Sigmoid colon (tissue), 7 donors: Measurements from ENCODE around the gene PRKN. TPM values are rescaled to one million over a fixed set of nuclear protein-coding genes. Genes with fewer than 3 reads are reported as not detected.

ENCODE experiments used
- DNase-seq: peaks from one replicate; pipeline ENCODE4 v3.0.0-alpha.2; 2019
- H3K27ac ChIP-seq, 4 donors: fragments of 200-600 bp; sonication (generic); one replicate each; pipeline ENCODE4 v1.5.1; 2016 to 2019; ENCODE audit warnings: mild to moderate bottlenecking in 1 of 4
- H3K27me3 ChIP-seq, 3 donors: fragments of 200-600 bp; sonication (generic); one replicate each; pipeline ENCODE4 v1.5.1; 2019; ENCODE audit warnings: mild to moderate bottlenecking in 1 of 3
- H3K36me3 ChIP-seq, 4 donors: fragments of 200-600 bp; sonication (generic); one replicate each; pipeline ENCODE4 v1.5.1; 2016 to 2019
- H3K4me1 ChIP-seq, 4 donors: fragments of 200-600 bp; sonication (generic); one replicate each; pipeline ENCODE4 v1.5.1; 2017 to 2019
- H3K4me3 ChIP-seq, 4 donors: fragments of 200-600 bp; sonication (generic); one replicate each; pipeline ENCODE4 v1.5.1; 2017 to 2019; ENCODE audit warnings: mild to moderate bottlenecking in 2 of 4, moderate library complexity in 1 of 4
- H3K9me3 ChIP-seq, 4 donors: fragments of 200-600 bp in 3 of 4; sonication (generic) in 3 of 4; one replicate each; pipeline versions ENCODE4 v1.5.1 to v1.6.1; 2013 to 2019
- EP300 ChIP-seq, 4 donors: sonication (generic); formaldehyde crosslinking; IDR thresholded peaks; one replicate each; pipeline ENCODE4 v1.6.1; 2017; ENCODE audit warnings: antibody characterized with exemption in 4 of 4
- POLR2A ChIP-seq, 2 donors: fragments of 450-650 bp; IDR thresholded peaks; one replicate each; pipeline ENCODE4 v1.6.1; 2016; ENCODE audit warnings: antibody characterized with exemption in 2 of 2, mild to moderate bottlenecking in 2 of 2, moderate library complexity in 2 of 2
- POLR2AphosphoS5 ChIP-seq, 4 donors: sonication (generic); formaldehyde crosslinking; IDR thresholded peaks; one replicate each; pipeline ENCODE4 v1.6.1; 2017; ENCODE audit warnings: antibody characterized with exemption in 4 of 4
- WGBS, 2 donors: extraction: QIAGEN DNeasy Blood & Tissue Kit; methylation state at CpG; one replicate each; pipeline ENCODE4 v1.1.7; 2013; 5-methylcytosine and 5-hydroxymethylcytosine counted together
- intact Hi-C: fragments of 100-400 bp; cut with DNase I; formaldehyde crosslinking; loops from one replicate; pipeline ENCODE4 v1.15.1; 2023
- polyA plus RNA-seq, 3 donors: library from polyadenylated mRNA; stranded (reverse); fragments of 200-250 nt; gene quantifications; one replicate each; pipeline ENCODE4 v1.2.3, GENCODE V29; 2013
- total RNA-seq, 4 donors: library from RNA; depleted of rRNA; stranded (reverse); fragments of >200 nt; gene quantifications; one replicate each; pipeline ENCODE4 v1.1.0, GENCODE V29; 2016
- TF ChIP-seq, protein P1 (sequence below), 4 experiments: fragments of 450-650 bp in 3 of 4; fragments of 200-600 bp in 1 of 4; IDR thresholded peaks; one replicate each; pipeline ENCODE4 v1.5.1; 2016 to 2019; ENCODE audit warnings: antibody characterized with exemption in 4 of 4, mild to moderate bottlenecking in 3 of 4, moderate library complexity in 2 of 4
- donor health status: healthy with polysubstance abuse.
- donor health status: Bipolar disorder and iron deficiency.
- donor health status: healthy.

PRKN gene
- total and polyA plus RNA-seq, 7 donors = 0.38 to 173 (median 9.7) TPM

DNA sequence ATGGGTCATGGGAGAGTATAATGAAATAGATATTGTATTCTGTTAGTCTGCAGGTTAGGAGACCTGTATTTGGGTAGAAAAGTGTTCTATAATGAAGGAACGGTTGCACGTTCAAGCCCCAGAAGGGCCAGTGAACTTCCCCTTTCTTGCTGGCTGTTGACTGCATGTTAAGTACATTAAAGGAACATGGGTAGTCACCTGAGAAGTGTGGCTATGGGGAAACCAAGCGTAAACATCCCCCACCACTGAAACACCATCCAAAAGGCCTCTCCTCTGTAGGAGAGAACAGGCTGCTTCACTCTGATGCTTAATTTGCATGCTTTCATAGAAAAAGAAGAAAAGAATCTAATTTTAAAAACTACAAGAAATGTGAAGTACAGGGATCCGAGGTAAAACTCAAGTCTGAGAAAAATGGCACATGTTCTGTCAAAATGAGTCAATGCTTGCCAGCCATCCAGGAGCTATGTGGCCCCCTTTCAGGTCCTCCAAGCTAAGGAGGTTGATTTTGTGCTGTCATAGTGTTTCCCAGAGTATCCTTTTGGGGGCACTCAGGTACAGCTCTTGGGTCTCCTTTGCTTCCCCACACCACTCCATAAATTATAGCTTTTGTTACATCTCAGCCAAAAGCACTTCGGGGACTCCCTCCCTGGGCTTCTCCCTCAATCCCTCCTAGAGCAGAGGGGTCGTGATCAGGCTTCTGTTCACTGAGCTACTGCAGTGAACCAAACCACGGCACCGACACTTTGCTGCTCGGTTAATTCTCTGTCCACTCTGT is 1170.0 kb downstream of the PRKN start:
- H3K27me3 ChIP-seq = no peaks in the 10 kb centered on the region
- intact Hi-C loops = no loop called here
- DNase-seq = no peak
- H3K4me3 ChIP-seq = no peak overlapping the region
- H3K4me1 ChIP-seq = no peaks in the 10 kb centered on the region
- no peaks in the 10 kb centered on the region for H3K36me3 ChIP-seq
- no peak overlapping the region for H3K27ac ChIP-seq
- no peak for TF ChIP-seq POLR2A (IDR thresholded peaks at IDR 0.05)
- TF ChIP-seq, protein P1, sequence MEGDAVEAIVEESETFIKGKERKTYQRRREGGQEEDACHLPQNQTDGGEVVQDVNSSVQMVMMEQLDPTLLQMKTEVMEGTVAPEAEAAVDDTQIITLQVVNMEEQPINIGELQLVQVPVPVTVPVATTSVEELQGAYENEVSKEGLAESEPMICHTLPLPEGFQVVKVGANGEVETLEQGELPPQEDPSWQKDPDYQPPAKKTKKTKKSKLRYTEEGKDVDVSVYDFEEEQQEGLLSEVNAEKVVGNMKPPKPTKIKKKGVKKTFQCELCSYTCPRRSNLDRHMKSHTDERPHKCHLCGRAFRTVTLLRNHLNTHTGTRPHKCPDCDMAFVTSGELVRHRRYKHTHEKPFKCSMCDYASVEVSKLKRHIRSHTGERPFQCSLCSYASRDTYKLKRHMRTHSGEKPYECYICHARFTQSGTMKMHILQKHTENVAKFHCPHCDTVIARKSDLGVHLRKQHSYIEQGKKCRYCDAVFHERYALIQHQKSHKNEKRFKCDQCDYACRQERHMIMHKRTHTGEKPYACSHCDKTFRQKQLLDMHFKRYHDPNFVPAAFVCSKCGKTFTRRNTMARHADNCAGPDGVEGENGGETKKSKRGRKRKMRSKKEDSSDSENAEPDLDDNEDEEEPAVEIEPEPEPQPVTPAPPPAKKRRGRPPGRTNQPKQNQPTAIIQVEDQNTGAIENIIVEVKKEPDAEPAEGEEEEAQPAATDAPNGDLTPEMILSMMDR (IDR thresholded peaks at IDR 0.05) = no peak
- no peak for TF ChIP-seq EP300 (IDR thresholded peaks at IDR 0.05)
- no peak for TF ChIP-seq POLR2AphosphoS5 (IDR thresholded peaks at IDR 0.05)
- 71 to 80% methylated on average over 9 of the region's 9 CpGs for WGBS, 2 donors
- H3K9me3 ChIP-seq = peaks cover 0 to 12% (median 0%) of the 10 kb centered on the region in 4 donors

DNA sequence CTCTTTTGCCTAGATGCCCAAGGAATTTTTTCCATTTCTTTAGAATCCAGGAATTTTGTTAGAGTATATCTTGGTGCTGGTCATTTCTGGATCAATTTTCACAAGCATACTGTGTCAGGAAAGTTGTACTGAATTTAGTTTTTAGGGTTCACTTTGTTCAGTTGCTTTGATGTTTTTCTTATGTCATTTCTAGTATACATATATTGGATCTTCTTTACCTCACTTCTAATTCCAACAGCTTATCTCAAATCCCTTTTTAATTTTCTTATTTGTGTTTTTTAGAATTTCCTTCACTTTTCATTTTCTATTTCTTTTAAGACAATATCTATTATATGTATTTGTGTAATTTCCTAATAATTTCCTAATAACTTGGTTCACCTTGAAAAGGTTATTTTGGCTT is 1172.7 kb downstream of the PRKN start:
- H3K27me3 ChIP-seq = no peaks in the 10 kb centered on the region
- intact Hi-C loops = no loop called here
- H3K36me3 ChIP-seq = no peaks in the 10 kb centered on the region
- H3K4me1 ChIP-seq = no peaks in the 10 kb centered on the region
- TF ChIP-seq POLR2AphosphoS5 (IDR thresholded peaks at IDR 0.05) (no peak), EP300 (IDR thresholded peaks at IDR 0.05) (no peak), POLR2A (IDR thresholded peaks at IDR 0.05) (no peak)
- TF ChIP-seq, protein P1 (IDR thresholded peaks at IDR 0.05) = no peak
- peaks cover 0 to 12% (median 0%) of the 10 kb centered on the region in 4 donors for H3K9me3 ChIP-seq
- no peak for DNase-seq
- H3K4me3 ChIP-seq = no peak overlapping the region
- no peak overlapping the region for H3K27ac ChIP-seq

GRCh38 chr6:161549977-161550655 is 1177.5 kb downstream of the PRKN start:
- H3K27me3 ChIP-seq = no peaks in the 10 kb centered on the region
- H3K4me3 ChIP-seq = no peak overlapping the region
- intact Hi-C loops = no loop called here
- TF ChIP-seq, protein P1 (IDR thresholded peaks at IDR 0.05) = no peak
- no peak for TF ChIP-seq POLR2AphosphoS5 (IDR thresholded peaks at IDR 0.05)
- TF ChIP-seq EP300 (IDR thresholded peaks at IDR 0.05) = no peak
- no peak overlapping the region for H3K27ac ChIP-seq
- WGBS, 2 donors = 37 to 74% methylated on average over 4 of the region's 4 CpGs
- DNase-seq = no peak
- H3K36me3 ChIP-seq = no peaks in the 10 kb centered on the region
- H3K9me3 ChIP-seq = peaks cover 0 to 7% (median 0%) of the 10 kb centered on the region in 4 donors
- no peaks in the 10 kb centered on the region for H3K4me1 ChIP-seq

GRCh38 chr6:161548713-161549296 is 1178.8 kb downstream of the PRKN start:
- no peak for TF ChIP-seq POLR2AphosphoS5 (IDR thresholded peaks at IDR 0.05)
- TF ChIP-seq, protein P1 (IDR thresholded peaks at IDR 0.05) = no peak
- TF ChIP-seq EP300 (IDR thresholded peaks at IDR 0.05) = no peak
- TF ChIP-seq POLR2A (IDR thresholded peaks at IDR 0.05) = no peak

More at GRCh38 chr6:161548713-161549296, 1178.8 kb downstream of the PRKN start:
- 77 to 85% methylated on average over 9 of the region's 9 CpGs for WGBS, 2 donors
- Histone ChIP-seq H3K4me3 (no peak overlapping the region), H3K27me3 (no peaks in the 10 kb centered on the region), H3K4me1 (no peaks in the 10 kb centered on the region), H3K9me3 (peaks cover 0 to 2% (median 0%) of the 10 kb centered on the region in 4 donors), H3K27ac (no peak overlapping the region), H3K36me3 (no peaks in the 10 kb centered on the region)
- intact Hi-C loops = no loop called here
- no peak for DNase-seq
